AG09319 (cell line): ENCODE measurements around the gene NGEF.

ENCODE experiments used
- DNase-seq: peaks from one replicate; pipeline ENCODE4 v3.0.0-alpha.2; 2010; ENCODE audit warnings: low read depth; ENCODE audit errors: extremely low read depth
- CTCF ChIP-seq: IDR thresholded peaks from 2 replicates; pipeline ENCODE4 v1.5.1; 2011; ENCODE audit warnings: low read depth, mild to moderate bottlenecking, inconsistent platforms, low read length, moderate library complexity

Gene NGEF

GRCh38 chr2:232846055-232846454 lies 167.0 kb downstream of the NGEF start:
- TF ChIP-seq CTCF = no peak
- no peak for DNase-seq

- no peak for TF ChIP-seq CTCF
- no peak for DNase-seq
These were observed 169.2 kb downstream of the NGEF start for GRCh38 chr2:232843834-232844233.

- DNase-seq = no peak
- TF ChIP-seq CTCF = no peak
These were observed 170.4 kb downstream of the NGEF start for GRCh38 chr2:232842689-232843088.

GRCh38 chr2:232839411-232840079 lies 173.5 kb downstream of the NGEF start:
- no peak for TF ChIP-seq CTCF
- no peak for DNase-seq

- no peak for DNase-seq
- no peak for TF ChIP-seq CTCF
These were observed 174.6 kb downstream of the NGEF start for GRCh38 chr2:232838406-232838874.

- no peak for DNase-seq
- no peak for TF ChIP-seq CTCF
These were observed 176.1 kb downstream of the NGEF start for GRCh38 chr2:232836934-232837333.

GRCh38 chr2:232835687-232836208 lies 177.3 kb downstream of the NGEF start:
- TF ChIP-seq CTCF = no peak
- no peak for DNase-seq
